UCSD-AML1 (cell line): Measurements from ENCODE around the gene UBE2D3.

Experiments used
- DNase-seq: peaks from one replicate; lab custom pipeline; 2025; ENCODE audit not compliant: unreplicated experiment; lab: John Stamatoyannopoulos, UW

UBE2D3 gene

GRCh38 chr4:102792361-102792936 is 34.9 kb downstream of the UBE2D3 start:
- DNase-seq = no peak

- peak; percentile 14 for DNase-seq
Observed at GRCh38 chr4:102791318-102791835, 36.0 kb downstream of the UBE2D3 start.

GRCh38 chr4:102789317-102789717 is 38.0 kb downstream of the UBE2D3 start:
- no peak for DNase-seq

- no peak for DNase-seq
Observed at GRCh38 chr4:102787944-102788343, 39.4 kb downstream of the UBE2D3 start.

- DNase-seq = no peak
Observed at GRCh38 chr4:102787096-102787881, 40.1 kb downstream of the UBE2D3 start.

GRCh38 chr4:102786279-102786678 is 41.1 kb downstream of the UBE2D3 start:
- DNase-seq = no peak

GRCh38 chr4:102783006-102783405 is 44.3 kb downstream of the UBE2D3 start:
- no peak for DNase-seq

- no peak for DNase-seq
Observed at GRCh38 chr4:102781570-102781969, 45.8 kb downstream of the UBE2D3 start.

- DNase-seq = no peak
Observed at GRCh38 chr4:102780476-102781144, 46.7 kb downstream of the UBE2D3 start.

- peak; percentile 11 for DNase-seq
Observed at GRCh38 chr4:102779204-102779603, 48.1 kb downstream of the UBE2D3 start.

GRCh38 chr4:102778720-102779119 is 48.6 kb downstream of the UBE2D3 start:
- no peak for DNase-seq

- no peak for DNase-seq
Observed at GRCh38 chr4:102775805-102776204, 51.5 kb downstream of the UBE2D3 start.

- no peak for DNase-seq
Observed at GRCh38 chr4:102774254-102774653, 53.1 kb downstream of the UBE2D3 start.

GRCh38 chr4:102772738-102773340 is 54.5 kb downstream of the UBE2D3 start:
- no peak for DNase-seq

- DNase-seq = no peak
Observed at GRCh38 chr4:102764901-102765300, 62.5 kb downstream of the UBE2D3 start.

GRCh38 chr4:102761906-102762305 is 65.4 kb downstream of the UBE2D3 start:
- DNase-seq = no peak

- DNase-seq = no peak
Observed at GRCh38 chr4:102761296-102761701, 66.1 kb downstream of the UBE2D3 start.

GRCh38 chr4:102760645-102761295 is 66.6 kb downstream of the UBE2D3 start, which contains the start of gene MANBA:
TSS of gene MANBA (minus strand) at chr4:102760968. CDS start at chr4:102760894, 74 bp downstream.
- peak; percentile 88 for DNase-seq

- DNase-seq = peak; percentile 24
Observed at GRCh38 chr4:102759831-102760644, 67.3 kb downstream of the UBE2D3 start.
